Astrocyte of the hippocampus (primary cell): ENCODE data around the gene VAPA.
"Not testable (repeated sequence)": the region's sequence is repeated elsewhere in the genome, so short reads cannot be mapped to it uniquely, and the experiment has no call there.

Source experiments
- DNase-seq: peaks from one replicate; pipeline ENCODE4 v3.0.0; 2011; ENCODE audit warnings: low read depth, low spot score

VAPA gene

GRCh38 chr18:9886005-9886348 is 27.8 kb upstream of the VAPA start:
- no peak for DNase-seq

GRCh38 chr18:9887992-9888391 is 25.8 kb upstream of the VAPA start:
- no peak for DNase-seq

- no peak for DNase-seq
Observed at GRCh38 chr18:9890196-9890595, 23.6 kb upstream of the VAPA start.

- no peak for DNase-seq
Observed at GRCh38 chr18:9890957-9891356, 22.9 kb upstream of the VAPA start.

- DNase-seq: not testable (repeated sequence)
Observed at GRCh38 chr18:9891515-9891914, 22.3 kb upstream of the VAPA start.

GRCh38 chr18:9894454-9895068 is 19.3 kb upstream of the VAPA start:
- no peak for DNase-seq

- DNase-seq: no peak
Observed at GRCh38 chr18:9897129-9897528, 16.7 kb upstream of the VAPA start.

- DNase-seq: not testable (repeated sequence)
Observed at GRCh38 chr18:9897787-9898291, 16.0 kb upstream of the VAPA start.

GRCh38 chr18:9898792-9899549 is 14.8 kb upstream of the VAPA start:
- no peak for DNase-seq

- not testable (repeated sequence) for DNase-seq
Observed at GRCh38 chr18:9899550-9899930, 14.3 kb upstream of the VAPA start.

GRCh38 chr18:9900699-9901098 is 13.1 kb upstream of the VAPA start:
- no peak for DNase-seq

- no peak for DNase-seq
Observed at GRCh38 chr18:9901377-9901776, 12.4 kb upstream of the VAPA start.

GRCh38 chr18:9902264-9902663 is 11.6 kb upstream of the VAPA start:
- DNase-seq: not testable (repeated sequence)

GRCh38 chr18:9902832-9903231 is 11.0 kb upstream of the VAPA start:
- DNase-seq: no peak

- no peak for DNase-seq
Observed at GRCh38 chr18:9905401-9905922, 8.4 kb upstream of the VAPA start.

- no peak for DNase-seq
Observed at GRCh38 chr18:9906481-9906880, 7.3 kb upstream of the VAPA start.

GRCh38 chr18:9907867-9908266 is 5.9 kb upstream of the VAPA start:
- no peak for DNase-seq

GRCh38 chr18:9910071-9910470 is 3.7 kb upstream of the VAPA start:
- no peak for DNase-seq

GRCh38 chr18:9910661-9911060 is 3.2 kb upstream of the VAPA start:
- DNase-seq: no peak

- DNase-seq: no peak
Observed at GRCh38 chr18:9911226-9911625, 2.6 kb upstream of the VAPA start.

GRCh38 chr18:9912285-9912684 is 1.5 kb upstream of the VAPA start:
- DNase-seq: not testable (repeated sequence)

GRCh38 chr18:9913151-9913525 is 678 bp upstream of the VAPA start:
- no peak for DNase-seq

- no peak for DNase-seq
Observed at GRCh38 chr18:9914334-9914583, 443 bp downstream of the VAPA start.
